H1 (cell line): ENCODE data around the gene JPH2. TPM values are rescaled to one million over a fixed set of nuclear protein-coding genes. Genes with fewer than 3 reads are reported as not detected.

ENCODE experiments used
- CTCF ChIA-PET: fragments of 300-600 bp; sonication (Branson Sonifier 250); formaldehyde crosslinking; loops from one replicate; lab custom pipeline; 2021; ENCODE audit not compliant: partially characterized antibody; lab: Charles Lee
- POLR2A ChIA-PET: fragments of 300-600 bp; sonication (Branson Sonifier 250); formaldehyde crosslinking; loops from one replicate; lab custom pipeline; 2021; ENCODE audit warnings: inconsistent platforms; ENCODE audit not compliant: partially characterized antibody; lab: Charles Lee
- DNase-seq, 2 experiments: peaks; one replicate each; pipeline versions ENCODE4 v3.0.0 to v3.0.0-alpha.2; 2010 to 2022; ENCODE audit warnings: low spot score in 2 of 2, low read depth in 1 of 2, mixed read lengths in 1 of 2
- FAIRE-seq: peaks from 2 replicates; lab custom pipeline; 2011; peaks lifted over from hg19 to GRCh38; lab: Jason Lieb, UNC
- H2AFZ ChIP-seq: 2 replicates; pipeline ENCODE4 v1.8.1; 2012; ENCODE audit warnings: low read length, inconsistent platforms
- H2AK5ac ChIP-seq: 2 replicates; pipeline ENCODE4 v1.6.1; 2013; ENCODE audit warnings: low read depth, low read length
- H2BK120ac ChIP-seq: replicated peaks from 2 replicates; pipeline ENCODE3; 2013; ENCODE audit warnings: low read depth, low read length, inconsistent platforms
- H2BK12ac ChIP-seq: 2 replicates; pipeline ENCODE4 v1.6.1; 2013; ENCODE audit warnings: low read depth, low read length
- H2BK15ac ChIP-seq: 2 replicates; pipeline ENCODE4 v1.6.1; 2013; ENCODE audit warnings: low read length
- H2BK20ac ChIP-seq: 2 replicates; pipeline ENCODE4 v1.6.1; 2013; ENCODE audit warnings: low read length
- H2BK5ac ChIP-seq: 2 replicates; pipeline ENCODE4 v1.6.1; 2013; ENCODE audit warnings: low read depth, low read length
- H3K14ac ChIP-seq: 2 replicates; pipeline ENCODE4 v1.6.1; 2013; ENCODE audit warnings: inconsistent platforms; ENCODE audit not compliant: insufficient read length
- H3K18ac ChIP-seq: 2 replicates; pipeline ENCODE4 v1.6.1; 2013; ENCODE audit warnings: low read length; ENCODE audit errors: extremely low read depth
- H3K23ac ChIP-seq: 2 replicates; pipeline ENCODE4 v1.6.1; 2013; ENCODE audit warnings: inconsistent platforms; ENCODE audit not compliant: insufficient read length
- H3K23me2 ChIP-seq: 2 replicates; pipeline ENCODE4 v1.6.1; 2013; ENCODE audit warnings: low read depth, low read length
- H3K27ac ChIP-seq: 2 replicates; pipeline ENCODE4 v1.6.1; 2011; ENCODE audit warnings: low read depth, low read length, inconsistent platforms
- H3K27me3 ChIP-seq, 4 experiments: replicated peaks in 1 of 4; 1 replicate in 1 of 4; 2 replicates in 3 of 4; pipeline versions ENCODE4 v1.6.1 to v1.8.1; 2011 to 2013; ENCODE audit warnings: low read length in 3 of 4, mild to moderate bottlenecking in 3 of 4, inconsistent platforms in 2 of 4, mixed read lengths in 2 of 4, moderate library complexity in 1 of 4; ENCODE audit not compliant: control insufficient read depth in 3 of 4, insufficient read depth in 3 of 4; ENCODE audit errors: extremely low read depth in 1 of 4
- H3K36me3 ChIP-seq, 4 experiments: 2 replicates each; pipeline versions ENCODE4 v1.6.1 to v1.8.1; 2011 to 2013; ENCODE audit warnings: mild to moderate bottlenecking in 4 of 4, low read length in 3 of 4, moderate library complexity in 2 of 4, control low read depth in 1 of 4, inconsistent platforms in 1 of 4; ENCODE audit not compliant: insufficient read depth in 4 of 4, control insufficient read depth in 2 of 4
- H3K4ac ChIP-seq: replicated peaks from 2 replicates; pipeline ENCODE3; 2013; ENCODE audit warnings: low read length, low read depth, mixed read lengths, inconsistent platforms; ENCODE audit not compliant: insufficient read length
- H3K4me1 ChIP-seq, 4 experiments: replicated peaks in 1 of 4; 1 replicate in 1 of 4; 2 replicates in 3 of 4; pipeline versions ENCODE4 v1.6.1 to v1.8.1; 2011 to 2013; ENCODE audit warnings: low read length in 3 of 4, inconsistent platforms in 2 of 4, mixed read lengths in 1 of 4; ENCODE audit not compliant: insufficient read depth in 4 of 4, control insufficient read depth in 3 of 4
- H3K4me2 ChIP-seq, 2 experiments: 2 replicates each; pipeline versions ENCODE4 v1.6.1 to v1.8.1; 2011 to 2013; ENCODE audit warnings: low read depth in 2 of 2, low read length in 2 of 2, control low read depth in 1 of 2, inconsistent platforms in 1 of 2, mild to moderate bottlenecking in 1 of 2; ENCODE audit not compliant: insufficient read depth in 1 of 2
- H3K4me3 ChIP-seq, 4 experiments: fragments of 200-600, 300-600 bp in 1 of 4; sonication (generic), shearing (Covaris generic), sonication (Bioruptor Twin) in 1 of 4; 2 replicates each; pipeline versions ENCODE4 v1.5.1 to v1.8.1; 2011 to 2016; ENCODE audit warnings: low read length in 4 of 4, low read depth in 3 of 4, control low read depth in 2 of 4, inconsistent platforms in 2 of 4, mild to moderate bottlenecking in 2 of 4, mixed read lengths in 1 of 4, moderate library complexity in 1 of 4; ENCODE audit not compliant: insufficient read depth in 2 of 4; ENCODE audit errors: extremely low read depth in 1 of 4
- H3K56ac ChIP-seq: replicated peaks from 2 replicates; pipeline ENCODE3; 2013; ENCODE audit warnings: low read depth, mild to moderate bottlenecking, mixed read lengths, low read length, inconsistent platforms; ENCODE audit not compliant: insufficient read length
- H3K79me1 ChIP-seq: 2 replicates; pipeline ENCODE4 v1.6.1; 2013; ENCODE audit warnings: low read depth, low read length, control low read depth
- H3K79me2 ChIP-seq, 2 experiments: 2 replicates each; pipeline versions ENCODE4 v1.6.1 to v1.8.1; 2012 to 2013; ENCODE audit warnings: low read length in 2 of 2, mild to moderate bottlenecking in 2 of 2, inconsistent platforms in 1 of 2; ENCODE audit not compliant: insufficient read depth in 2 of 2, control insufficient read depth in 1 of 2
- H3K9ac ChIP-seq, 4 experiments: replicated peaks in 1 of 4; 1 replicate in 1 of 4; 2 replicates in 3 of 4; pipeline versions ENCODE4 v1.6.1 to v1.8.1; 2011 to 2013; ENCODE audit warnings: low read depth in 3 of 4, low read length in 3 of 4, control low read depth in 2 of 4, mild to moderate bottlenecking in 2 of 4, moderate library complexity in 2 of 4, inconsistent platforms in 1 of 4; ENCODE audit errors: extremely low read depth in 1 of 4
- H3K9me3 ChIP-seq, 2 experiments: 2 replicates each; pipeline versions ENCODE4 v1.6.1 to v1.8.1; 2012 to 2013; ENCODE audit warnings: mild to moderate bottlenecking in 2 of 2, moderate library complexity in 2 of 2, control low read depth in 1 of 2, inconsistent platforms in 1 of 2, low read depth in 1 of 2, low read length in 1 of 2, mixed read lengths in 1 of 2; ENCODE audit not compliant: insufficient read depth in 2 of 2
- H4K20me1 ChIP-seq, 2 experiments: replicated peaks in 1 of 2; 2 replicates each; pipeline versions ENCODE3 to v1.8.1; 2011 to 2013; ENCODE audit warnings: inconsistent platforms in 2 of 2, low read length in 2 of 2, mild to moderate bottlenecking in 1 of 2; ENCODE audit not compliant: insufficient read depth in 2 of 2, control insufficient read depth in 1 of 2
- H4K5ac ChIP-seq: 2 replicates; pipeline ENCODE4 v1.6.1; 2013; ENCODE audit warnings: low read length, low read depth, mixed read lengths, inconsistent platforms; ENCODE audit not compliant: insufficient read length
- H4K8ac ChIP-seq: 2 replicates; pipeline ENCODE4 v1.8.0; 2013; ENCODE audit warnings: mild to moderate bottlenecking, moderate library complexity, low read length, inconsistent platforms; ENCODE audit not compliant: insufficient read depth; ENCODE audit errors: extremely low read depth
- H4K91ac ChIP-seq: replicated peaks from 2 replicates; pipeline ENCODE3; 2013; ENCODE audit warnings: low read length, mixed read lengths, inconsistent platforms; ENCODE audit not compliant: insufficient read length
- CTBP2 ChIP-seq: IDR thresholded peaks from 2 replicates; pipeline ENCODE4 v1.7.0; 2011; ENCODE audit warnings: borderline replicate concordance, mild to moderate bottlenecking, moderate library complexity, mixed read lengths, low read length; ENCODE audit not compliant: insufficient read depth, insufficient read length
- EP300 ChIP-seq, 2 experiments: IDR thresholded peaks; 1 replicate in 1 of 2; 2 replicates in 1 of 2; pipeline ENCODE4 v1.6.1; 2011 to 2012; ENCODE audit warnings: low read depth in 2 of 2, low read length in 2 of 2, mild to moderate bottlenecking in 2 of 2, borderline replicate concordance in 1 of 2, inconsistent platforms in 1 of 2, moderate library complexity in 1 of 2
- GTF2F1 ChIP-seq: IDR thresholded peaks from 2 replicates; pipeline ENCODE4 v1.6.1; 2012; ENCODE audit warnings: low read depth, low read length, improper control_type of control experiment, borderline replicate concordance
- MAFK ChIP-seq: IDR thresholded peaks from 2 replicates; pipeline ENCODE4 v1.6.1; 2012; ENCODE audit warnings: low read depth, mild to moderate bottlenecking, improper control_type of control experiment, low read length
- NANOG ChIP-seq: IDR thresholded peaks from 2 replicates; pipeline ENCODE4 v1.6.1; 2011; ENCODE audit warnings: low read length, low read depth, mild to moderate bottlenecking, inconsistent platforms; ENCODE audit not compliant: insufficient read depth, poor library complexity, severe bottlenecking
- POLR2AphosphoS5 ChIP-seq: IDR thresholded peaks from 2 replicates; pipeline ENCODE4 v1.6.1; 2011; ENCODE audit warnings: low read depth, low read length
- POU5F1 ChIP-seq: IDR thresholded peaks from 2 replicates; pipeline ENCODE4 v1.6.1; 2011; ENCODE audit warnings: low read depth, mild to moderate bottlenecking, low read length, moderate library complexity
- SIRT6 ChIP-seq: IDR thresholded peaks from one replicate; pipeline ENCODE4 v1.7.1; 2012; ENCODE audit warnings: low read length, inconsistent platforms
- SP2 ChIP-seq: IDR thresholded peaks from 2 replicates; pipeline ENCODE4 v1.6.1; 2012; ENCODE audit warnings: mild to moderate bottlenecking, low read length, inconsistent platforms
- SP4 ChIP-seq: IDR thresholded peaks from 2 replicates; pipeline ENCODE4 v1.6.1; 2012; ENCODE audit warnings: low read length, inconsistent platforms
- WGBS, 2 experiments: shearing (Covaris generic) in 1 of 2; methylation state at CpG; one replicate each; pipeline versions ENCODE4 v1.1.6 to v1.1.7; 2013 to 2015; ENCODE audit warnings: low lambda C conversion rate in 2 of 2, mixed read lengths in 2 of 2, inconsistent platforms in 1 of 2, low coverage in 1 of 2, missing lambda C conversion rate in 1 of 2; ENCODE audit not compliant: insufficient replicate concordance in 2 of 2, insufficient coverage in 1 of 2, insufficient read length in 1 of 2; ENCODE audit errors: extremely low coverage in 1 of 2, missing lambda C conversion rate in 1 of 2; 5-methylcytosine and 5-hydroxymethylcytosine counted together
- polyA plus RNA-seq, 7 experiments: library from polyadenylated mRNA; depleted of rRNA in 3 of 7; stranded (reverse) in 5 of 7; unstranded in 2 of 7; fragments of >200 nt in 5 of 7; fragments of 200-250 nt in 2 of 7; gene quantifications; 1 replicate in 5 of 7; 2 replicates in 1 of 7; 4 replicates in 1 of 7; pipeline versions ENCODE4 v1.2.1 to v1.2.3, GENCODE V29; 2011 to 2013; ENCODE audit warnings: missing spikeins in 2 of 7, mixed read lengths in 2 of 7
- total RNA-seq: library from RNA; stranded (reverse); fragmentation: NEBNext Ultra II Directional; extraction: Animal tissue kit (Norgen Biotek cat#: 25700); gene quantifications from 2 replicates; pipeline ENCODE4 v1.2.1, GENCODE V29; 2021

Gene JPH2
- total and polyA plus RNA-seq, 2 of the 8 experiments (the other 6 are each of a cell fraction or from before 2014, with no cell fraction given), result 0.59 to 1.3 TPM

- CTCF ChIA-PET, result interaction anchor here (1.0 to 17.7 kb wide), 3 partner anchors 42 to 71 kb away, joined by 4 to 512 read pairs (median 6); no protein-coding TSS in a partner anchor
- no peak for TF ChIP-seq POU5F1
- no peak for TF ChIP-seq POLR2AphosphoS5
- no peak for TF ChIP-seq MAFK
- TF ChIP-seq SP4, result no peak
- TF ChIP-seq SP2, result no peak
- TF ChIP-seq GTF2F1, result no peak
- no peak for TF ChIP-seq NANOG
- no peak for TF ChIP-seq CTBP2
- no peak for TF ChIP-seq EP300 (IDR thresholded peaks at IDR 0.05; ENCODE audit: borderline replicate concordance in 1 of 2, low read depth in 2 of 2, low read length in 2 of 2)
- TF ChIP-seq SIRT6, result no peak
Measured at GRCh38 chr20:44185574-44185973, 1.4 kb downstream of the JPH2 start.

More at GRCh38 chr20:44185574-44185973, 1.4 kb downstream of the JPH2 start:
- DNase-seq, result no peak
- Histone ChIP-seq H3K23ac (no peak overlapping the region), H3K14ac (no peak overlapping the region), H3K79me1 (no peaks in the 10 kb centered on the region), H4K5ac (no peak overlapping the region), H3K79me2 (no peaks in the 10 kb centered on the region), H2BK15ac (no peak overlapping the region), H4K8ac (no peak overlapping the region), H3K56ac (no peak overlapping the region), H3K27me3 (peaks cover 0 to 4% (median 1%) of the 10 kb centered on the region in 4 experiments; a peak in 2 of 7 replicates), H3K9me3 (no peaks in the 10 kb centered on the region), H3K4me3 (no peak overlapping the region), H2BK12ac (no peak overlapping the region), H3K4ac (no peak overlapping the region), H3K4me1 (peaks cover 0 to 19% (median 7%) of the 10 kb centered on the region in 4 experiments; a peak in 5 of 7 replicates), H4K20me1 (peaks cover 0 to 4% of the 10 kb centered on the region in 2 experiments), H2BK5ac (no peak overlapping the region), H4K91ac (no peak overlapping the region), H3K4me2 (no peak overlapping the region; a peak in 1 of 4 replicates), H3K36me3 (no peaks in the 10 kb centered on the region), H2AFZ (no peak overlapping the region), H2AK5ac (no peak overlapping the region), H2BK20ac (no peak overlapping the region), H3K18ac (no peak overlapping the region), H3K9ac (no peak overlapping the region), H3K23me2 (peaks cover 21% of the 10 kb centered on the region), H2BK120ac (no peak overlapping the region), H3K27ac (no peak overlapping the region)
- POLR2A ChIA-PET, result no interaction called here
- 85 to 100% methylated on average over 1 to 4 of the region's 4 CpGs for WGBS, 2 experiments
- no peak for FAIRE-seq
